NCI-H2171 (cell line): Measurements from ENCODE around the gene ITIH3.

Experiments
- DNase-seq: peaks from one replicate; lab custom pipeline; 2025; lab: John Stamatoyannopoulos, UW

The ITIH3 gene

GRCh38 chr3:52793702-52794611, 639 bp upstream of the ITIH3 start:
- no peak for DNase-seq

- no peak for DNase-seq
Observed at GRCh38 chr3:52795298-52795900, 803 bp downstream of the ITIH3 start.

- DNase-seq: no peak
Observed at GRCh38 chr3:52796411-52796810, 1.8 kb downstream of the ITIH3 start.

DNA sequence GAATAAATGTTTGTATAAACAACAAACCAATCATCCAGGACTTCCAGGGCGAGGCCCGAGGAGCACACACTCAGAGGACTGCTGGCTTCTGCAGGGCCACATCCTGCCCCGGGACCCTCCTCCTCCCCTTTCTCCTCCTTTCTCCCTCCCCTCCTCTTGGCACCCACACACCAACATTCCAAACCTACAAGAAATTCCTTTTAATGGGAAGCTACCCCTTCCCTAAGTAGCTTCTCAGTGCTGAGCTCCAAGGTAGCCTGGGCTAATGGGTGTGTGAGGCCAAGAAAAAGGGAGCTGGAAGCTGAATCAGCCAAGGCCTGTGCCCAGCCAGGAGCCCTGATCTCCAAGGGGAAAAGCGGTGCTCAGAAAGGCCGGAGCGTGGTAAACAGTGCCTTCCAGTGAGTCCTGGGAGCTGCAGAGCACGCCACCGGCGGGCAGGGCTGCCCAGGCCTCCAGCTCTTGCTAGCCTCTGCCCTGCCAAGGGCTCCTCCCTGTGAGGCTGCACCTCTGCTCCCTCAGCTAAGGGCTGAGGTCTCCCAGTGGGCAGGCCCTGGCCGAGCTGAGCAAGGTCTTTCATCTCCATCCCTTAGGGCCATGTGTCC, 3.9 kb downstream of the ITIH3 start:
- no peak for DNase-seq

DNA sequence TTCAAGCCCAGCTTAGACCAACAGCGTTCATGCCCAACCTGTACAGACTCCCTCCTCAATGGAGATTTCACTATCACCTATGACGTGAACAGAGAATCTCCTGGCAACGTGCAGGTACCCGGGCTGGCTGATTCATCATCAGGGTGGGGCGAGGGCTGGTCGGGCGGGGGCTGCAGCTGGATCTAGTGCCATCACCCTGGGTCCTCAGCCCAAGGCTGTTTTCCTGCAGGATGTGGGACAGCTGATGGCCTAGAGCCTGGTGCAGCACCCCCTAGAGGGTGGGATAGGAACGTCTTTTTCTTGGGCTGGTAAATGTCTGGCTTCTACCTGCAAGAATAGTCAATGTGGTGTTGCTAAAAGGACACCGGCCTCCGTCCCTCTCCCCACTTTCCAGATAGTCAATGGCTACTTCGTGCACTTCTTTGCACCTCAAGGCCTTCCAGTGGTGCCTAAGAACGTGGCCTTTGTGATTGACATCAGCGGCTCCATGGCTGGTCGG, 4.4 kb downstream of the ITIH3 start:
- no peak for DNase-seq

DNA sequence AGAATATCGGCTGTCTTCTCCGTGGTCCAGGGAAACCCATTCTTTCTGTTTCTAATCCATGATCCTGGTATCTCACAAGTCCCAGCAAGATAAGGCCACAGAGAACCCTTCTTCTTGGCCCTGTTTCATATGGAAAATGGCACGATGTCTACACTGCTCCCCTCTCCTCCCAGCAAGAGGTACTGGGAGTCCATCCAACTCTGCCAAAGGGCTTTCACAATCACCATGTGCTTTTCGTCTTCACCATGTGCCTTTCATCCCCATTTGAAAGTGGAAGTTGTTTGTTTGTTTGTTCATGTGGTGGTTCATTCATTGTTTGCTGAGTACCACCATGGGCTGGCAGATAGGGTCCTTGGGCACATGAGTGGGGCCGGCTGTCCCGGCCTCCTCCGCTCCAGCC, 5.5 kb downstream of the ITIH3 start:
- DNase-seq: no peak

DNA sequence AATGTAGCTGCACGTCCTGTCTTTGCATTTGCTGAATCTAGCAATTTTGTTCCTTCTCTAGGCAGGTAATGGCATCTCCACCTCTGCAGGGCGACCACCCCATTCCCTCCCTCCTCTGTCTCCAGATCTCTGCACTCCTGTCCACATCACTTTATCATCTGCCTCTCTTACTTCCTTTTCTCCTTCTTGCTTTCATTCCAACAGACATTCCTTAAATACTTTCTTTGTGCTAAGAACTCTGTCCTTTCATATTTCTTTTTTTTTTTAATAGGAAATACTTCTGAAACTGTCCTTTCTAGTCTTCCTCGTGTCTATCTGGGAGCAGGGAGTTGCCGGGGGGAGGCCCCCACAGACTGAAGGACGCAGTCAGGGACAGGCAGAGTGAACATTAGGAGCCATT, 7.2 kb downstream of the ITIH3 start:
- DNase-seq: no peak

GRCh38 chr3:52805270-52806039, 10.9 kb downstream of the ITIH3 start:
- DNase-seq: no peak

- no peak for DNase-seq
Observed at GRCh38 chr3:52809149-52809548, 14.6 kb downstream of the ITIH3 start.

DNA sequence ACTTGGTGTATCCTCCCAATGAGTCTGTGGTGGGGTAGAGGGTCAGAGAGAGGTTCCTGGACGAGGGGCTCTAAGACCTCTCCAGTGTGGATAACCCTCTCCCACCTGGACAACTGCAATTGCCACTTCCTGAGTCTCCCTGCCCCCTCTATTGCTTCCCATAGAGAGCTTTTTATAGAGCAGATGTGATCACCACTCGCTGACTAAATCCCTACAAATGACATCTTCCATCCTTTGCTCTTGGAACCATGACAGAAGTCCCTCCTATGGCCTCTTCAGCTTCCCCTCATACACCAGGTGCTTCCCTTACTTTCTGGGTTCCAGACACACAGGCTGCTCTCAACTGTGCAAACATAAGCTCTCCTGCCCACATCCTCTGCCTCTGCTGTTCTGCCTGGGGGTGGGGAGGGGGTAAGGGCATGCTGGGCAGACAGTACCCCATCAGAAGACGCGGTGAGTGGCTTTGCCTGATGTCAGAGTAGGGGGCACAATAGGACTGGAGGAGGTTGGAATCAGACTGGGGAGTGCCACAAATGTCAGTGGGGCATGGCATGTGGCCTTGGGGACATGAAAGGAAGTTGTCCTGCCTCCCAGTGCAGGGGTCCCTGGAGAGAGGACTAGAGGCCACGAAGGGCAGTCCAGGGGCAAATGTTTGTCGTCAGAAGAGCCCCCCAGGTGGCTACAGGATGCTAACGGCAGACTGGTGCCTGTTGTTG, 15.2 kb downstream of the ITIH3 start:
- DNase-seq: no peak

GRCh38 chr3:52810923-52811322, 16.3 kb downstream of the ITIH3 start:
- DNase-seq: no peak

- DNase-seq: no peak
Observed at GRCh38 chr3:52811452-52812011, 16.9 kb downstream of the ITIH3 start.

GRCh38 chr3:52813810-52814209, 19.2 kb downstream of the ITIH3 start:
- DNase-seq: no peak

- DNase-seq: no peak
Observed at GRCh38 chr3:52816199-52816598, 21.6 kb downstream of the ITIH3 start.

- no peak for DNase-seq
Observed at GRCh38 chr3:52816654-52817053, 22.1 kb downstream of the ITIH3 start.

DNA sequence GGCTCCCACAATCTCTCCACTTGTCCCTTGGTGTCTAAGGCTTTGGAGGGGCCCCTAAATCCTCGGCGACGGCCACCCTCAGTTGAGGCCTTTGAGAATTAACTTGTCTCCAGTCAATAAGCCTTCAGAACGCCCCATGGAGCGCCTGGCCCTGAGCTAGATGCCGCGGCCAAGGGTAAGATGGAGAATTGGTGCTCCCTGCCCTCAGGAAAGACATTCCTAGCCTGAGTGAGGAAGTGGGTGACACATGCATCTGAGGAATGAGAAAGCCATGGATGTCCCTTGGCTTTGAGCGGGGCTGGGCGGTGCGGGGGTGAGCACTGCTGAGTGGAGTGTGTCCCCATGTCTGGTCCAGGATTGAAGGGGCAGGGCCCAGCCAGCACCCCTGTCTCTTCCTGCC, 22.6 kb downstream of the ITIH3 start:
- no peak for DNase-seq

GRCh38 chr3:52817860-52818259, 23.3 kb downstream of the ITIH3 start:
- DNase-seq: no peak

- no peak for DNase-seq
Observed at GRCh38 chr3:52819936-52820335, 25.3 kb downstream of the ITIH3 start.

DNA sequence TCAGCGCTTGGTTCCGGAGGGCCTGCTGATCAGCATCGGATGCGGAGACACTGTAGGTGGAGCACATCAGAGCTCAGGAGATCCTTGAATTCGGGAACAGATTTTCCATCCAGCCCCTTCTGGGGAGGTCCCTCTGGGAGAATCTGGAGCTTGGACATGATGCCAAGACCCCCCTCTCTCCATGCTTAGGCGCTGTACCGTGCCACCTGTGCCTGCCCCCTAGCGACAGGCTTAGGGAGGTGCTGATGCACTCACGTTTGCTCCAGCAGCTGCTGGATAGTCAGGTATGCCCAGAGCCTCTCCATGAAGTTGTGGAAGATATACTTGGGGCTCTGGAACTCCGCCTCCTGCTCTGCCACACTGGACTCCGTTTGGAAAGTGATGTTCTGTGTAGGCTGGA, 26.1 kb downstream of the ITIH3 start:
- no peak for DNase-seq

DNA sequence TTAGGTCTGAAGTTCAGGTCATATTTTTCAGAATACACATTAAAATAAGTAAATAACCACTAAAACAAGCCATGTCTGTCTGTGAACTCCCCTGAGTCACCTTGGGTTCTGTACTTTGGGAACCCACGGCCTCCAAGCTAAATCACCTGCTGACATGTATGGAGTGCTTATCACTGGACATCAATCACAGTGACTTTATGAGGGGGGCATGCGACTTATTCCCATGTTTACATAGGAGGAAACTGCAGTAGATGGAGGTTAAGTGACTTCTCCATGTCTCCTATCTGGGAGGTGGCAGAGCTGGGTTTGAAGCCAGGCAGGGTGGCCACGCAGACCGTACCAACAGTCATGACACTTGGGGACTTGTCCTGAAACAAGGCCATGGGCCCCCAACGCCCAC, 27.8 kb downstream of the ITIH3 start:
- DNase-seq: no peak

- DNase-seq: no peak
Observed at GRCh38 chr3:52824037-52824436, 29.4 kb downstream of the ITIH3 start.
